Choroid plexus epithelial cell (primary cell): Measurements from ENCODE around the gene ODAD4.
A peak's percentile ranks its signal among the peaks of the same experiment; 100 is the strongest.

Experiments
- DNase-seq: peaks from one replicate; pipeline ENCODE4 v3.0.0-alpha.2; 2010; ENCODE audit warnings: low read depth
- H3K4me3 ChIP-seq: 2 replicates; pipeline ENCODE4 v1.5.1; 2011; ENCODE audit warnings: low read depth, mild to moderate bottlenecking, control low read depth, low read length, moderate library complexity
- CTCF ChIP-seq: conservative IDR thresholded peaks from 2 replicates; pipeline ENCODE4 v1.5.1; 2011; ENCODE audit warnings: low read depth, mild to moderate bottlenecking, control low read depth, inconsistent platforms, low read length, moderate library complexity

Gene ODAD4

GRCh38 chr17:41942626-41943373 is 12.4 kb downstream of the ODAD4 start:
- no peak for TF ChIP-seq CTCF
- no peak overlapping the region for H3K4me3 ChIP-seq
- no peak for DNase-seq

GRCh38 chr17:41943492-41943891 is 13.1 kb downstream of the ODAD4 start:
- no peak for TF ChIP-seq CTCF
- H3K4me3 ChIP-seq: no peak overlapping the region
- DNase-seq: no peak

- TF ChIP-seq CTCF: no peak
- DNase-seq: no peak
- H3K4me3 ChIP-seq: no peak overlapping the region
These were observed 14.5 kb downstream of the ODAD4 start for GRCh38 chr17:41944943-41945342.

- DNase-seq: no peak
- no peak for TF ChIP-seq CTCF
- no peak overlapping the region for H3K4me3 ChIP-seq
These were observed 18.5 kb downstream of the ODAD4 start for GRCh38 chr17:41948762-41949460.

GRCh38 chr17:41956522-41956921 is 26.1 kb downstream of the ODAD4 start:
- TF ChIP-seq CTCF: no peak
- no peak overlapping the region for H3K4me3 ChIP-seq
- no peak for DNase-seq

GRCh38 chr17:41957031-41957868 is 26.8 kb downstream of the ODAD4 start:
- peak; percentile 51 for DNase-seq
- TF ChIP-seq CTCF: no peak
- no peak overlapping the region for H3K4me3 ChIP-seq
